Cerebellar cortex (tissue), 1 donor: Measurements from ENCODE around the gene MED31.
A peak's percentile ranks its signal among the peaks of the same experiment; 100 is the strongest.

Source experiments
- DNase-seq: peaks from one replicate; pipeline ENCODE4 v3.0.0-alpha.2; 2015; ENCODE audit warnings: low spot score

MED31 gene

GRCh38 chr17:6655732-6656361 lies 4.4 kb upstream of the MED31 start:
- DNase-seq, result peak; percentile 40

- peak; percentile 74 for DNase-seq
Measured at GRCh38 chr17:6654841-6655731, 3.7 kb upstream of the MED31 start.

- no peak for DNase-seq
Measured at GRCh38 chr17:6651919-6652452, 581 bp upstream of the MED31 start.

DNA sequence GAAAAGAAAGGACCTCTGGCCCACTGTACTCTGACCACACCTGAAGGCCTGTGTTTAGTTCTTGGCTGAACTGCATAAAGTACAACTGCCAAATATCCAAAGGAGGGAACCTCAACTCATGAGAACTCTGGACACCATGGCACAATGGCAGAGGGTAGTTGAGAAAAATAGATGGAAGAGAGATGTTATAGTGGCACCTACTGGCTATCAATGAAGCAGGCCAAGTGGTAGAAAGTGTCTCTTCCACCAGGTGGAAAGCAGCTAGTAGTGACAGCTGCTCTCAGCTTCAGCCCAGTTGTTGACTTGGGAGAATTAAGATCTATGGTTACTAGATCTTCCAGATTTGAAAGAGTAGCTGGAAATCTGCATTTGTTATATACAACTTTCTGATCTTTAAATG lies 3.2 kb downstream of the MED31 start:
- DNase-seq, result peak; percentile 21

DNA sequence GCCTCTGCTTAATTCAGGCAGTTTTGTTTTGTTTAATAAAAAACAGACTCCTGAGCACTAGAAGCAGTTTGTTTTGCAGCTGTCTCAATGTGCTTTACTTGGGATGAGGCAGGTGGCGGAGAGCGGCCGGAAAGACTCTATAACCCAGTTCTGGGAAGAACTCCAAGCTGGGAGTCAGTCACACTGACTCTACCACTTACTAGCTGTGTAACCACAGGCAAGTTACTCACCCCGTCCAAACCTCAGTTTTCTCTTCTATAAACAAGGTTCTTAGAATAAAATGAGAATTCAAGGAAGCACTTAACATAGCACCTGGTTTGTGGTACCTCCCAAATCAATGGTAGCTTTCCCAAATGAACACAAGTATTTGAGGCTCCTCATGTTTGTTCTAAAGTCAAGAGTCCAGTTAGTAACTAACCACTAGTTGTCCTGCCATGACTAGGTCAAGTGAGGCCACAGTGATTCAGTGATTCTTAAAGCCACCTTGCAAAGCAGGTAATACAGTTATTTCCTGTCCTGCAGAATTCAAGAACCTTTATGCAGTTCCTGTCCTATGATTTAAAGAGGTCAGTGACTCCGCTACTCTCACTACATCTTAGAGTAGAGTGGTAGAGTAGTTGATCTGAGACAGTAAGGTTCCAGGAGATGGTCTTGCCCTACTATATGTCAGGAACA lies 7.8 kb downstream of the MED31 start:
- no peak for DNase-seq

DNA sequence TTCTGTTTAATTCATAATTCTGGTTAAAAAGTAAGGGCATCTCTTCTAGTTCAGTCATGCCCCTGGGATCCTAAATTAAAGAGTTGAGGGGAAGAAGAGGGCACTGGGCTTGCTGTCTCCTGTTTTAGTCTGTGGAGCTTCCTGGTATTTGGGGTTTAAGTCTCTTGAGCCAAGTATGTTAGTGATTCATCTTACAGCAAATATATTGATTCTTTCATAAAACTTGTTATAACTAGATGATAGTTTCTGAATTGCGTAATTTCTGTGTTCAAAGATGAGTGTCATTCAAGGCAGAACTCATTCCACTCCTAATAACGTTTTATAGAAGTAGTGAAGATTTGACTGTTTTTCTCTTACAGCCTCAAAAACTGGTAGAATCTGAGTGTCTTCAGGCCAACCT lies 8.8 kb downstream of the MED31 start:
- DNase-seq, result no peak

DNA sequence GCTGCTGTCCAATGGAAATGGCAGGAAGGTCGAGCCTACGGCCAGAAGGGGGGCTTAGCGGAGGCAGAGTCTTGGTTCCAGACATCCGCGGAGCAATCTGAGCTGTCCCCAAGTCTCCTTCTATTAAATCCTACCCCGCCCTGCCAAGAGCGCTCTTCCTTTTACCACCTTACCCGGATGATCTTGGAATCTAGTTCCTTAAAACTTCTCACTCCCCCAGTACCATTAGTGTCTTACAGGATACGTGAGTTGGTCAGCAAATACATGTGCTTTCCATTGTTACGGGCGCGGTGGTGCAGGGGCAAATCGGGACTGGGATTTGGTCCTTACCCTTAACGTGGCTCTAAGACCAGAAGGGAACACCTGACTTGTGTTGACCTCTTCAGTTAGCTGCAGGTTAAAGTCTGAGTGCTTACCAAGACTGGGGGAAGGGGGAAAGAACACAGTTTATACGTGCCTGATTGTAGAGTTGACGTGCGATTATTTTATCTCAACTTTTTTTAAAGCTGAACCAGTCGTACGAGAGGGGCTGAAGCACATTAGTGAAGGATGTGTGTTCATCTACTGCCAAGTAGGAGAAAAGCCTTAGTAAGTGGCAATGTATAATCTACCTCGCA lies 10.1 kb downstream of the MED31 start:
- peak; percentile 53 for DNase-seq

GRCh38 chr17:6640536-6641246 lies 10.7 kb downstream of the MED31 start, which contains the start of the genes KIAA0753 and TXNDC17:
Gene KIAA0753 (minus strand): TSS chr17:6640711. CDS start chr17:6635103, 5,608 bp downstream.
Gene TXNDC17 (plus strand): TSS chr17:6641060. CDS start chr17:6641083, 23 bp downstream.
- DNase-seq, result peak; percentile 86

- no peak for DNase-seq
Measured at GRCh38 chr17:6639586-6640535, 11.5 kb downstream of the MED31 start.

GRCh38 chr17:6639014-6639585 lies 12.3 kb downstream of the MED31 start:
- no peak for DNase-seq

- DNase-seq, result no peak
Measured at GRCh38 chr17:6638046-6638908, 13.1 kb downstream of the MED31 start.

DNA sequence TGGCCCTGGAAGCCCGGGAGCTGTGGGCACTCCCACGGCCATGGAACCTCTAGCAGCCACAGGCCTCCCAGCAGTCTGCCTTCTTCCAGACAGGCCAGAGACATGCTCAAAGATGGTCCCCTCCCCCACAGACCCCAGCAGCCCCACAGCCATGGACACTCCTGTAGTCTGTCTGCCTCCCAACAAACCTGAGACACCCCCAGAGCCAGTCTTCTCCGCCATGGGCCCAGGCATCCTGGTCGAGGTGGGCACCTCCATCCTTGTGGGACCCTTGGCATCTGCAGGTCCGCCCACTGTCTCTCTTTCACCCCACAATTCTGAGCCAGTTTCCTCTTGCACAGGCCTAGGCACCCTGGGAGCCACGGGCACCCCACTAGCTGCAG lies 14.0 kb downstream of the MED31 start:
- DNase-seq, result no peak

GRCh38 chr17:6636616-6637457 lies 14.6 kb downstream of the MED31 start:
- DNase-seq, result no peak

GRCh38 chr17:6636105-6636504 lies 15.3 kb downstream of the MED31 start:
- DNase-seq, result no peak

DNA sequence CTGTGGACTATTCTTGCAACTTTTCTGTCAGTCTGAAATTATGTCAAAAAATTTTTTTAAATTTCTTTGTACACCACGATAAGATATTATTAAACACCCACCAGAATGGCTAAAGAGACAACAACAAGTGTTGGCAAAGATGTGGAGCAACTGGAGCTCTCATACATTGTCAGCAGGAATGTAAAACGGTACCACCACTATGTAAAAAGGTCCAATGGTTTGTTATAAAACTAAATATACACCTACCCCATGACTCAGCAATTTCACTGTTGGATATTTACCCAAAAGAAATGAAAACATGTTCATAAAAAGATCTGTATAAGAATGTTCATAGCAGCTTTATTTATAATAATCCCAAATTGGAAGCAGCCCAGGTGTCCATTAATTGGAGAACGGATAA lies 18.1 kb downstream of the MED31 start:
- no peak for DNase-seq

DNA sequence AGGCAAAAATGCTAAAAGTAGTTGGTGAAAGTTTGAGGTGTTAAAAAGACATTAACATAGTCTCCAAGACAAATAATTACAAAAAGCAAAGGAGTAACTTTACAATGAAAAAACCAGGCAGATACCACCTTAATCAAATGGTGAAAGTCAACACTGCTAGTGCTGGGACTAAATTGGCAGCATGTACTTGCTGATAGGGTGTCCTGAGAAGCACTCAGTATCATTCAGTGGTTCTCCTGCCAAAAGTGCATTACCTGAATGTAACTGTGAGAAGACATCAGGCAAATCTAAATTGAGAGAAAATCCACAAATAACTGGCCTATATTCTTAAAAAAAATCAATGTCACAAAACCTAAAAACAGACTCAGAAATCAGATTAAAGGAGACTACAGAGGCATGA lies 18.9 kb downstream of the MED31 start:
- DNase-seq, result no peak

GRCh38 chr17:6630390-6630789 lies 21.0 kb downstream of the MED31 start:
- no peak for DNase-seq

DNA sequence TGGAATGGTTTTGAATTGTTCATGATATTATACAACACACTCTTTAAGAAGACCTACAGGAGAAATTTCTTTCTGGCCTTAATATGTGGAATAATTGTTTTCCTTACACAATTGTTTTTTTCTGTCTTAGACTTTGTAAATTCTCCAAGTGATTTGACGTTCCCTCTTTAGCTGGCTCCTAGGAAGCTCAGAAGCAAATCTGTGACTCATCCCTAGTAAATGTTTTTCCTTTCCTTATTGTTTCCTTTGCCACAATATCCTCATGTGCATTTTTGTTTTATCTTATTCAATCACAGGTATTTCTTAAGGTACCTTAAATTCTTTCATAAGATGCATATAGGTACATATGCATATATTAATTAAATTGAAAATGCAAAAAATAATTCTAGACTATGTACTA lies 24.4 kb downstream of the MED31 start:
- no peak for DNase-seq
